Transverse colon (tissue), 4 donors: ENCODE results near the gene BRI3BP. TPM values are rescaled to one million over a fixed set of nuclear protein-coding genes. Genes with fewer than 3 reads are reported as not detected.

Experiments used
- DNase-seq: peaks from one replicate; pipeline ENCODE4 v3.0.0-alpha.2; 2019
- H3K27ac ChIP-seq, 4 donors: fragments of 200-600 bp; sonication (generic); 2 replicates each; pipeline ENCODE4 v1.5.1; 2016 to 2018; ENCODE audit warnings: inconsistent platforms in 4 of 4
- H3K27me3 ChIP-seq: fragments of 200-600 bp; sonication (generic); 2 replicates; pipeline ENCODE4 v1.5.1; 2017; ENCODE audit warnings: inconsistent platforms
- H3K36me3 ChIP-seq, 4 donors: fragments of 200-600 bp; sonication (generic); 2 replicates each; pipeline ENCODE4 v1.5.1; 2017 to 2019; ENCODE audit warnings: inconsistent platforms in 4 of 4
- H3K4me1 ChIP-seq, 4 donors: fragments of 200-600 bp; sonication (generic); 2 replicates each; pipeline ENCODE4 v1.5.1; 2017 to 2020; ENCODE audit warnings: inconsistent platforms in 4 of 4
- H3K4me3 ChIP-seq, 4 donors: fragments of 200-600 bp; sonication (generic); 1 replicate in 1 of 4; 2 replicates in 3 of 4; pipeline versions ENCODE4 v1.5.1 to v1.6.1; 2017 to 2019; ENCODE audit warnings: inconsistent platforms in 4 of 4
- H3K9me3 ChIP-seq, 2 donors: fragments of 200-600 bp; sonication (generic); 2 replicates each; pipeline ENCODE4 v1.5.1; 2017 to 2019; ENCODE audit warnings: inconsistent platforms in 2 of 2
- CTCF ChIP-seq, 5 experiments: fragments of 200-600 bp in 3 of 5; fragments of 450-650 bp in 2 of 5; sonication (generic) in 3 of 5; IDR thresholded peaks; 1 replicate in 2 of 5; 2 replicates in 3 of 5; pipeline ENCODE4 v1.5.1; 2016 to 2017; ENCODE audit warnings: antibody characterized with exemption in 5 of 5, inconsistent platforms in 3 of 5, mild to moderate bottlenecking in 2 of 5, moderate library complexity in 1 of 5
- EP300 ChIP-seq: sonication (generic); formaldehyde crosslinking; IDR thresholded peaks from one replicate; pipeline ENCODE4 v1.6.1; 2017; ENCODE audit warnings: antibody characterized with exemption, low read depth
- POLR2A ChIP-seq: fragments of 450-650 bp; IDR thresholded peaks from one replicate; pipeline ENCODE4 v1.6.1; 2016; ENCODE audit warnings: antibody characterized with exemption, mild to moderate bottlenecking, moderate library complexity
- POLR2AphosphoS5 ChIP-seq, 3 donors: sonication (generic); formaldehyde crosslinking; IDR thresholded peaks; one replicate each; pipeline ENCODE4 v1.6.1; 2016; ENCODE audit warnings: antibody characterized with exemption in 3 of 3
- WGBS, 2 donors: methylation state at CpG; one replicate each; pipeline ENCODE4 v1.1.5; 2018; ENCODE audit warnings: low coverage in 1 of 2; 5-methylcytosine and 5-hydroxymethylcytosine counted together
- in situ Hi-C, 4 donors: fragments of 200-750 bp; cut with MboI; loops; one replicate each; pipeline versions ENCODE4 v1.15.0 to v1.15.1; 2017; ENCODE audit warnings: low sequenced_read_pairs in 3 of 4, low pct_ligation_motif_present in 1 of 4, low pct_unique_long_range_greater_than_20kb in 1 of 4
- intact Hi-C: fragments of 100-400 bp; cut with DNase I; formaldehyde crosslinking; loops from one replicate; pipeline ENCODE4 v1.15.1; 2023; ENCODE audit warnings: low total_unique reads
- total RNA-seq, 4 donors: library from RNA; depleted of rRNA; stranded (reverse); fragments of >200 nt; gene quantifications; one replicate each; pipeline ENCODE4 v1.1.0, GENCODE V29; 2016

Gene BRI3BP
- total RNA-seq, 4 donors from 2014 or later = 14.2 to 38.5 (median 23.1) TPM

GRCh38 chr12:125053821-125054220 is 60.4 kb downstream of the BRI3BP start:
- Histone ChIP-seq H3K27ac (no peak overlapping the region), H3K4me1 (peaks cover 0 to 4% (median 0%) of the 10 kb centered on the region in 4 donors), H3K9me3 (no peaks in the 10 kb centered on the region), H3K36me3 (no peaks in the 10 kb centered on the region), H3K4me3 (no peak overlapping the region), H3K27me3 (no peaks in the 10 kb centered on the region)
- DNase-seq = no peak
- in situ Hi-C loops = no loop called here
- intact Hi-C loops = no loop called here
- TF ChIP-seq CTCF (IDR thresholded peaks at IDR 0.05) (no peak), POLR2A (no peak), EP300 (no peak), POLR2AphosphoS5 (IDR thresholded peaks at IDR 0.05) (no peak)
- 75% methylated on average over 8 of the region's 8 CpGs; no CpG with 5 or more reads in 1 of the 2 donors for WGBS, 2 donors

- H3K36me3 ChIP-seq = no peaks in the 10 kb centered on the region
- 88 to 90% methylated on average over 8 to 9 of the region's 9 CpGs for WGBS, 2 donors
- H3K27ac ChIP-seq = no peak overlapping the region
- intact Hi-C loops = no loop called here
- no peak overlapping the region for H3K4me3 ChIP-seq
- in situ Hi-C loops = no loop called here
- TF ChIP-seq POLR2A = no peak
- no peak for TF ChIP-seq EP300
- TF ChIP-seq CTCF (IDR thresholded peaks at IDR 0.05) = no peak
- no peak for TF ChIP-seq POLR2AphosphoS5 (IDR thresholded peaks at IDR 0.05)
- H3K9me3 ChIP-seq = no peaks in the 10 kb centered on the region
- no peaks in the 10 kb centered on the region for H3K4me1 ChIP-seq
- no peak for DNase-seq
- no peaks in the 10 kb centered on the region for H3K27me3 ChIP-seq
Observed at GRCh38 chr12:125055591-125055990, 62.1 kb downstream of the BRI3BP start.

GRCh38 chr12:125056306-125056705 is 62.9 kb downstream of the BRI3BP start:
- TF ChIP-seq CTCF (IDR thresholded peaks at IDR 0.05) (no peak), POLR2AphosphoS5 (IDR thresholded peaks at IDR 0.05) (no peak), POLR2A (no peak), EP300 (no peak)
- no peak for DNase-seq
- no peak overlapping the region for H3K27ac ChIP-seq
- no peaks in the 10 kb centered on the region for H3K27me3 ChIP-seq
- H3K9me3 ChIP-seq = no peaks in the 10 kb centered on the region
- no peak overlapping the region for H3K4me3 ChIP-seq
- H3K4me1 ChIP-seq = no peaks in the 10 kb centered on the region
- in situ Hi-C loops = no loop called here
- no peaks in the 10 kb centered on the region for H3K36me3 ChIP-seq
- WGBS, 2 donors = 94 to 100% methylated on average over 1 to 14 of the region's 14 CpGs
- intact Hi-C loops = no loop called here

GRCh38 chr12:125057708-125058107 is 64.3 kb downstream of the BRI3BP start:
- in situ Hi-C loops = no loop called here
- no peak for DNase-seq
- H3K9me3 ChIP-seq = no peaks in the 10 kb centered on the region
- H3K27ac ChIP-seq = no peak overlapping the region
- no peak for TF ChIP-seq EP300
- no peak for TF ChIP-seq CTCF (IDR thresholded peaks at IDR 0.05)
- no peak for TF ChIP-seq POLR2AphosphoS5 (IDR thresholded peaks at IDR 0.05)
- TF ChIP-seq POLR2A = no peak
- H3K4me3 ChIP-seq = no peak overlapping the region
- H3K4me1 ChIP-seq = no peaks in the 10 kb centered on the region
- H3K27me3 ChIP-seq = no peaks in the 10 kb centered on the region
- intact Hi-C loops = no loop called here
- no peaks in the 10 kb centered on the region for H3K36me3 ChIP-seq
- WGBS, 2 donors = 60 to 78% methylated on average over 3 to 5 of the region's 5 CpGs
